T-helper 1 cell treated with Interleukin-12 subunit alpha and Interleukin-12 subunit beta and Interleukin-4 antibody, amounts not matched to agents 30 μg/mL and 1 μg/mL, for 36 hours (primary cell): Measurements from ENCODE around the gene SPATA16.
"Not testable (repeated sequence)": the region's sequence is repeated elsewhere in the genome, so short reads cannot be mapped to it uniquely, and the experiment has no call there.

Source experiments
- H3K27ac Mint-ChIP-seq: one replicate; pipeline ENCODE4 v1.8.0; 2021; ENCODE audit warnings: mild to moderate bottlenecking, mixed read lengths
- H3K27me3 Mint-ChIP-seq: one replicate; pipeline ENCODE4 v1.8.0; 2021; ENCODE audit warnings: low read depth, mixed read lengths
- H3K36me3 Mint-ChIP-seq: one replicate; pipeline ENCODE4 v1.8.0; 2021; ENCODE audit warnings: low read depth, mixed read lengths
- H3K4me1 Mint-ChIP-seq: one replicate; pipeline ENCODE4 v1.8.0; 2021; ENCODE audit warnings: low read depth, mixed read lengths
- H3K4me3 Mint-ChIP-seq: one replicate; pipeline ENCODE4 v1.8.0; 2021; ENCODE audit warnings: mild to moderate bottlenecking, moderate library complexity, mixed read lengths
- H3K9me3 Mint-ChIP-seq: one replicate; pipeline ENCODE4 v1.8.0; 2021; ENCODE audit warnings: mixed read lengths

SPATA16 gene

DNA sequence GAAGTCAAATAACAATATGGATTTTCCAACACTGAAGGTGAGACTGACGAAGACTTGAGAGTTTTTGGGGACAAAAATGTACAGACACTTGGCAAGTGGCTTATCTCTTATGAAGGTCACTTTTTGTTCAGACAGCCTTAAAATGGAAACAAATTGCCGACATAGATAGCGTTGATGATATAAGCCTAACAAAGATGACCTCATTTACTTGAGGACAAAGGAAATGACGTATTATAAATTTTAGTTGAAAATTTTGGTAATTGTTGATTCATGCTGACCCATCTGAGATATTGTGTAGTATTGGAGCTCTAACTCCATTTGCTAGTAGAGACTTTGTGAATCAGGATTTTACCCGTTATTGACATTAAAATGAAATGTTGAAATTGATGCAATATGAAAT lies 168.3 kb downstream of the SPATA16 start:
- no peak overlapping the region for H3K27ac Mint-ChIP-seq
- no peaks in the 10 kb centered on the region for H3K9me3 Mint-ChIP-seq
- H3K4me3 Mint-ChIP-seq, result no peak overlapping the region
- no peaks in the 10 kb centered on the region for H3K27me3 Mint-ChIP-seq
- no peaks in the 10 kb centered on the region for H3K4me1 Mint-ChIP-seq
- H3K36me3 Mint-ChIP-seq, result no peaks in the 10 kb centered on the region

DNA sequence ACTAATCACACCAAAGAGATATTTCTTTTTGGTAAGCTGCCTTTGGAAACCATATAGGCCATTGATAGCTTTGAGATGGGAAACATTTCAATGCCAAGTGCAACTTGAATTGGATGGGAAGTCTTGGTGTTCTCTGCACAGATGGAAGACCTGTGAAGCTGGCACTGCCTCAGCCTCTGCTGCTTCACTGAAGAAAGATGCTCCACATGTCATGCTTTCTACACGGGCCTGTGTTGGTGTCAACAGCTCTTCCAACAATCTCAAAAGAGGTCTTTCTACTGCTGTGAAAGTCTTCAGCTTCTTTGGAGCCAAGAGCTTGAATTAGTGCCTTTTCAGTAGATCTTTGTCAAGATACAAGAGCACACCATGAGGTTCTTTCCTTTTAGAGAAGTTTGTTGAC lies 169.0 kb downstream of the SPATA16 start:
- H3K4me1 Mint-ChIP-seq, result no peaks in the 10 kb centered on the region
- no peak overlapping the region for H3K27ac Mint-ChIP-seq

GRCh38 chr3:172968646-172969045 lies 172.4 kb downstream of the SPATA16 start:
- H3K4me3 Mint-ChIP-seq, result no peak overlapping the region
- H3K27me3 Mint-ChIP-seq, result no peaks in the 10 kb centered on the region
- no peaks in the 10 kb centered on the region for H3K36me3 Mint-ChIP-seq
- H3K9me3 Mint-ChIP-seq, result no peaks in the 10 kb centered on the region
- no peaks in the 10 kb centered on the region for H3K4me1 Mint-ChIP-seq
- no peak overlapping the region for H3K27ac Mint-ChIP-seq

More for the DNA sequence above, 169.0 kb downstream of the SPATA16 start:
- H3K4me3 Mint-ChIP-seq, result no peak overlapping the region
- no peaks in the 10 kb centered on the region for H3K9me3 Mint-ChIP-seq
- no peaks in the 10 kb centered on the region for H3K27me3 Mint-ChIP-seq
- no peaks in the 10 kb centered on the region for H3K36me3 Mint-ChIP-seq

DNA sequence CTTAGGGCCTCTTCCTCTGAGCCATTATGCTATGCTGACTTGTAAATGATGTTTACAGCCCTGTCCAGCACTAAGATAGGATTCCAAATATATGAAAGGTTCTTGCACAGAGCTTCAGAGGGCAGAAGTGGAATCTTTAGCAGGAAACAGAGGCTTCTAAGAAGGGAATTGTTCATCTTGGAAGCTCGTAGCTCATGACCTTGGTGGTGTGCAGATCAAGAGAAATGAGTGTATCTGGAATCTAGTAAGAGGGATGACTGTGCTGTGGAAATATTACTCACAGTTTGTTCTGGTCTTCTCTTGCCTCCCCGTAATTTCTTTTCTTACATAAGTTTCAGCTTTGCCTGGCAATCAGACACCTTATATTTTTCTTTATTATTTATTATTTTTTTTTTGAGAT lies 175.8 kb downstream of the SPATA16 start:
- H3K4me3 Mint-ChIP-seq, result no peak overlapping the region
- H3K27me3 Mint-ChIP-seq, result no peaks in the 10 kb centered on the region
- H3K4me1 Mint-ChIP-seq, result no peaks in the 10 kb centered on the region
- no peak overlapping the region for H3K27ac Mint-ChIP-seq
- H3K9me3 Mint-ChIP-seq, result no peaks in the 10 kb centered on the region
- H3K36me3 Mint-ChIP-seq, result no peaks in the 10 kb centered on the region

- not testable (repeated sequence) for H3K27ac Mint-ChIP-seq, H3K4me1 Mint-ChIP-seq, H3K27me3 Mint-ChIP-seq, H3K36me3 Mint-ChIP-seq, H3K4me3 Mint-ChIP-seq, H3K9me3 Mint-ChIP-seq
These were observed 180.3 kb downstream of the SPATA16 start for GRCh38 chr3:172960626-172961182.

DNA sequence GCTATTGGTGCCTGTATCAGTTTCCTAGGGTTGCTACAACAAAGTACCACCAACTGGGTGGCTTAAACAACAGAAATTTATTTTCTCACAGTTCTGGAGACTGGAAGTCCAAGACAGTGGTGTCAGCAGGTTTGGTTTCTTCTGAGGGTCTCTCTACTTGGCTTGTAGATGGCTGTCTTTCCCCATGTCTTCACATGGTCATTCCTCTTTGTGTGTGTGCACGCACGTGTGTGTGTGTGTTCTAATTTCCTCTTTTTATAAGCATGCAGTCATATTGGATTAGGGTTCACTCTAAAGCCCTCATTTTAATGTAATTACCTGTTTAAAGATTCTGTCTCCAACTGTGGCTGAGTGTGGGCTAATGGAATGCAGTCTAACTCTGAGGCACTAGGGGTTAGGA lies 182.5 kb downstream of the SPATA16 start:
- Mint-ChIP-seq H3K36me3 (no peaks in the 10 kb centered on the region), H3K4me3 (no peak overlapping the region)

DNA sequence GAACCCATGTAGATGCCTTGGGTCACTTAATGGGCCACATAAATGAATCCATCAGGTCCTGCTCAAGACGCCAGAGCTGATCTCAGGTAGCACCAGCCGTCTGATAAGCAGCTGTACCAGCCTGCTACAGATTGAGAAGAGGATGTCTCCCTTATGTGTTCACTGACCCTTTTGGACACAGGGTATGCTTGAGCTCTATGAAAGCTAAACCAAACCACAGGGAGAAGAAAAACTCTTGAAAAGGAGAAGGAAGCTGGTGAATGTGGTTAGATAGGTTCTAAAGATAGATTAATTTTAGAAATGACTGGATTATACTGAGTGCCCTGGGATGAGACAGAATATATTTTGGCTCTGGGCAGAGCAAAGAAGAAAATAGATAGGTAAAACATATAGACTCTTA lies 187.5 kb downstream of the SPATA16 start:
- no peaks in the 10 kb centered on the region for H3K4me1 Mint-ChIP-seq
- no peak overlapping the region for H3K4me3 Mint-ChIP-seq
- H3K9me3 Mint-ChIP-seq, result no peaks in the 10 kb centered on the region
- no peak overlapping the region for H3K27ac Mint-ChIP-seq
- no peaks in the 10 kb centered on the region for H3K27me3 Mint-ChIP-seq
- H3K36me3 Mint-ChIP-seq, result no peaks in the 10 kb centered on the region

More for the DNA sequence above, 182.5 kb downstream of the SPATA16 start:
- H3K4me1 Mint-ChIP-seq, result no peaks in the 10 kb centered on the region
- no peaks in the 10 kb centered on the region for H3K9me3 Mint-ChIP-seq
- H3K27me3 Mint-ChIP-seq, result no peaks in the 10 kb centered on the region
- H3K27ac Mint-ChIP-seq, result no peak overlapping the region

GRCh38 chr3:172951511-172951910 lies 189.5 kb downstream of the SPATA16 start:
- H3K27ac Mint-ChIP-seq, result no peak overlapping the region
- no peaks in the 10 kb centered on the region for H3K27me3 Mint-ChIP-seq
- no peaks in the 10 kb centered on the region for H3K4me1 Mint-ChIP-seq
- no peak overlapping the region for H3K4me3 Mint-ChIP-seq
- no peaks in the 10 kb centered on the region for H3K9me3 Mint-ChIP-seq
- no peaks in the 10 kb centered on the region for H3K36me3 Mint-ChIP-seq

GRCh38 chr3:172946061-172946460 lies 195.0 kb downstream of the SPATA16 start:
- Mint-ChIP-seq H3K27ac (no peak overlapping the region), H3K9me3 (no peaks in the 10 kb centered on the region), H3K36me3 (no peaks in the 10 kb centered on the region), H3K4me1 (no peaks in the 10 kb centered on the region), H3K4me3 (no peak overlapping the region), H3K27me3 (no peaks in the 10 kb centered on the region)

- Mint-ChIP-seq H3K36me3 (no peaks in the 10 kb centered on the region), H3K27me3 (no peaks in the 10 kb centered on the region), H3K27ac (no peak overlapping the region), H3K4me3 (no peak overlapping the region), H3K4me1 (no peaks in the 10 kb centered on the region), H3K9me3 (no peaks in the 10 kb centered on the region)
These were observed 201.3 kb downstream of the SPATA16 start for GRCh38 chr3:172939651-172940293.

DNA sequence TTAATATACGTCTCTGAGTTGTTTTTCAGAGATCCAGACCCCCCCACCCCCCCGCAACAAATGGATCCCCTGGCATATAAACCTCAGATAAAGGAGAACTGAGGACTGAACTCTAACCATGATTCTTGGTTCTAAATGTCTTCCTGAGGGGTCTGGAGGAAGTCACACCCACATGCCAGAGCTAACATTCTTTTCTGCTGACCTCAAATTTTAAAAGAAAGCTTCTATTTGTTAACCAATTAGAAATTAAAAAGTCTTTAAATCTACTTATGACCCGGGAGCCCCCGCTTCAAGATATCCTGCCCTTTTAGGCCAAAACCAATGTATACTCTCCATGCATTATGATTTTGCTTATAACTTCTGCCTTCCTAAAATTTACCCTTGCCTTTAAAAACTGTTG lies 202.2 kb downstream of the SPATA16 start:
- Mint-ChIP-seq H3K27ac (no peak overlapping the region), H3K4me1 (no peaks in the 10 kb centered on the region), H3K9me3 (no peaks in the 10 kb centered on the region), H3K4me3 (no peak overlapping the region), H3K36me3 (no peaks in the 10 kb centered on the region), H3K27me3 (no peaks in the 10 kb centered on the region)

- Mint-ChIP-seq H3K27ac (no peak overlapping the region), H3K9me3 (no peaks in the 10 kb centered on the region), H3K4me3 (no peak overlapping the region), H3K36me3 (no peaks in the 10 kb centered on the region), H3K27me3 (no peaks in the 10 kb centered on the region), H3K4me1 (no peaks in the 10 kb centered on the region)
These were observed 209.2 kb downstream of the SPATA16 start for GRCh38 chr3:172931746-172932285.

DNA sequence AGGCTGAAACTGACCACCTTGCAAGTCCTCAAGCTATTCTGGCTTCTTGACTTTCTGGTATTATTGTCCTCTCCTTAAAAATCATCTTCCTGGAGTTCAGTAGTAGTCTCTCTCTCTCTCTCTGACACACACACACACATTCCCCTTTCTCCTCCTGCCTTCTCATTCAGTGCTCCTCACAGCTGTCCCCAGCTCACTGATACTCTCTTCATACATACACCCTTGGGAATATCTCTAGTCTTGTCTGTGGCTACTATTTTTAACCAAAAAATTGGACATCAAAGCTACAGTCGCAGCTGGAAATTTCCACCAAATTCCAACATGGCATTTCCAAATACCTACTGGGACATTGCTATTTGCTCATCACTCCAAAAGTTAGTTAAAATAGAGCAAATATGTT lies 211.6 kb downstream of the SPATA16 start:
- no peak overlapping the region for H3K27ac Mint-ChIP-seq
- H3K9me3 Mint-ChIP-seq, result no peaks in the 10 kb centered on the region
- H3K27me3 Mint-ChIP-seq, result no peaks in the 10 kb centered on the region
- no peak overlapping the region for H3K4me3 Mint-ChIP-seq
- no peaks in the 10 kb centered on the region for H3K4me1 Mint-ChIP-seq
- H3K36me3 Mint-ChIP-seq, result no peaks in the 10 kb centered on the region

- Mint-ChIP-seq H3K27ac (no peak overlapping the region), H3K4me3 (no peak overlapping the region), H3K9me3 (no peaks in the 10 kb centered on the region), H3K27me3 (no peaks in the 10 kb centered on the region), H3K4me1 (no peaks in the 10 kb centered on the region), H3K36me3 (no peaks in the 10 kb centered on the region)
These were observed 216.5 kb downstream of the SPATA16 start for GRCh38 chr3:172924546-172924945.

- Mint-ChIP-seq H3K4me3 (no peak overlapping the region), H3K36me3 (no peaks in the 10 kb centered on the region), H3K27ac (no peak overlapping the region), H3K9me3 (no peaks in the 10 kb centered on the region), H3K27me3 (peaks cover under 1% of the 10 kb centered on the region), H3K4me1 (no peaks in the 10 kb centered on the region)
These were observed 221.7 kb downstream of the SPATA16 start for GRCh38 chr3:172919297-172919683.
